Stimulated activated CD4-positive, alpha-beta T cell treated with anti-CD3 and anti-CD28 coated beads, Interleukin-4, amount 100 ng/mL, for 4 hours (primary cell): Measurements from ENCODE around the gene NCK2.

ENCODE experiments used
- DNase-seq, 2 experiments: peaks; one replicate each; pipeline ENCODE4 v3.0.0-alpha.2; 2020

NCK2 gene

GRCh38 chr2:105737980-105738657, 6.6 kb upstream of the NCK2 start:
- DNase-seq = no peak

- DNase-seq = no peak
Observed at GRCh38 chr2:105738658-105739241, 6.0 kb upstream of the NCK2 start.

GRCh38 chr2:105739426-105739825, 5.3 kb upstream of the NCK2 start:
- no peak for DNase-seq

GRCh38 chr2:105739944-105740530, 4.7 kb upstream of the NCK2 start:
- DNase-seq = no peak

GRCh38 chr2:105741174-105741573, 3.5 kb upstream of the NCK2 start:
- no peak for DNase-seq

- no peak for DNase-seq
Observed at GRCh38 chr2:105741617-105742016, 3.1 kb upstream of the NCK2 start.

GRCh38 chr2:105744091-105744908, 412 bp upstream of the NCK2 start:
- DNase-seq = peak; percentile 60 to 72

GRCh38 chr2:105746177-105747080, 1.7 kb downstream of the NCK2 start:
- peak; percentile 82 to 88 for DNase-seq

- no peak for DNase-seq
Observed at GRCh38 chr2:105747254-105747894, 2.7 kb downstream of the NCK2 start.

GRCh38 chr2:105747991-105748390, 3.3 kb downstream of the NCK2 start:
- DNase-seq = no peak

- no peak for DNase-seq
Observed at GRCh38 chr2:105748566-105748965, 3.9 kb downstream of the NCK2 start.

GRCh38 chr2:105749583-105750400, 5.1 kb downstream of the NCK2 start:
- peak in 1 of 2 experiments; percentile 41 for DNase-seq

GRCh38 chr2:105750735-105751134, 6.0 kb downstream of the NCK2 start:
- no peak for DNase-seq

- no peak for DNase-seq
Observed at GRCh38 chr2:105751272-105751671, 6.6 kb downstream of the NCK2 start.

- DNase-seq = no peak
Observed at GRCh38 chr2:105752691-105753358, 8.1 kb downstream of the NCK2 start.

GRCh38 chr2:105753380-105753779, 8.7 kb downstream of the NCK2 start:
- no peak for DNase-seq

- peak in 1 of 2 experiments; percentile 55 for DNase-seq
Observed at GRCh38 chr2:105754011-105754410, 9.3 kb downstream of the NCK2 start.

- DNase-seq = no peak
Observed at GRCh38 chr2:105754994-105755393, 10.3 kb downstream of the NCK2 start.

GRCh38 chr2:105755895-105756294, 11.2 kb downstream of the NCK2 start:
- DNase-seq = no peak

- DNase-seq = no peak
Observed at GRCh38 chr2:105756435-105756834, 11.7 kb downstream of the NCK2 start.
